IPS DF 6.9 (cell line): ENCODE measurements around the gene ETDA.

ENCODE experiments used
- DNase-seq: peaks from one replicate; pipeline ENCODE4 v3.0.0-alpha.2; 2013; ENCODE audit warnings: low read depth, low spot score
- H3K27ac ChIP-seq: one replicate; pipeline ENCODE4 v1.5.1; 2013; ENCODE audit warnings: low read length, control low read depth
- H3K27me3 ChIP-seq: 2 replicates; pipeline ENCODE4 v1.6.1; 2013; ENCODE audit warnings: mild to moderate bottlenecking, low read length; ENCODE audit not compliant: control insufficient read depth, insufficient read depth
- H3K36me3 ChIP-seq: 2 replicates; pipeline ENCODE4 v1.6.1; 2013; ENCODE audit warnings: low read length; ENCODE audit not compliant: control insufficient read depth, insufficient read depth
- H3K4me1 ChIP-seq: 2 replicates; pipeline ENCODE4 v1.6.1; 2013; ENCODE audit warnings: low read length; ENCODE audit not compliant: control insufficient read depth, insufficient read depth
- H3K4me3 ChIP-seq: 2 replicates; pipeline ENCODE4 v1.5.1; 2013; ENCODE audit warnings: mild to moderate bottlenecking, low read length
- H3K9me3 ChIP-seq: 2 replicates; pipeline ENCODE4 v1.6.1; 2013; ENCODE audit warnings: low read length, inconsistent platforms; ENCODE audit not compliant: control insufficient read depth, insufficient read depth
- WGBS: extraction: QIAGEN DNeasy Blood & Tissue Kit; methylation state at CpG from one replicate; pipeline ENCODE4 v1.1.7; 2013; ENCODE audit warnings: mixed read lengths, missing lambda C conversion rate; ENCODE audit not compliant: insufficient read length, insufficient coverage; 5-methylcytosine and 5-hydroxymethylcytosine counted together

ETDA gene

DNA sequence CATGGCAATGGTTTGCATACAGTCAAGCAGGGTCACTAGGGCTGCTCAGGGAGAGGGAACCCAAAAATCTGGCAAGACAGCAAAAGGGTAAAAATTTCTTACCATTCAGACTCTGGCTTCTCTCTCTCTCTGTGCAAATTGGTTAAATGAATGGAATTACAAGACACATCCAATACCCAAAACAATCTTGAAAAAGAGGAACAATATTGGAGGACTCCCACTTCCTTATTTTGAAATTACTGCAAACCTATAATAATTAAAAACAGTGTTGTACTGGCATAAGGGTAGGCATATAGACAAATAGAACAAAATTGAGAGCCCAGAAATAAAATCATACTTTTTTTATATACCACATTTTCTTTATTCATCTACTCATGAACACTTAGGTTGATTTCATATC, 24.1 kb downstream of the ETDA start:
- Histone ChIP-seq H3K27ac (no peak overlapping the region), H3K36me3 (no peaks in the 10 kb centered on the region), H3K4me1 (no peaks in the 10 kb centered on the region), H3K4me3 (no peak overlapping the region), H3K9me3 (no peaks in the 10 kb centered on the region), H3K27me3 (no peaks in the 10 kb centered on the region)
- no peak for DNase-seq

DNA sequence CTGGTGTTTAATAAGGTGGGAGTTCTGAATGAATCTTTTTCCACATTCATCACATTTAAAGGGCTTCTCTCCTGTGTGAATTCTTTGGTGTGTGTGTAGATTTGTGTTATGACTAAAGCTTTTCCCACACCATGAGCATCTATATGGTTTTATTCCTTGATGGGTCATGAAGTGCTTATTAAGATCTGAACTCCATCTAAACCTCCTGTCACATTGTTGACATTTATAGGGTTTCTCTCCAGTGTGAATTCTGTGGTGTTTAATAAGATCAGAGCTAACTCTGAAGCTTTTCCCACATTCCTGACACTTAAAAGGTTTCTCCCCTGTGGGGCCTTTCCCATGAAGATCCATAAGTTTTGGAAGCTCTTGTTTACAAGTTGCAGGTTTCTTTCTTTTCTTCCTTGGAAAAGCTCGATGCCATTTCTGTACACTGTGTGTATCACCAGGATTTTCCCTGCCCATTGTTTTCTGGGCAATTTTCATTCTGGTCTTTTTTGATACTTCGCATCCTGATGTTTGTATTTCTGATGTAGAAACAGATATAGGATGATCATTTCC, 35.5 kb downstream of the ETDA start:
- DNase-seq, result no peak
- no CpG with 5 or more reads among the region's 2 CpGs for WGBS
- no peak overlapping the region for H3K27ac ChIP-seq

DNA sequence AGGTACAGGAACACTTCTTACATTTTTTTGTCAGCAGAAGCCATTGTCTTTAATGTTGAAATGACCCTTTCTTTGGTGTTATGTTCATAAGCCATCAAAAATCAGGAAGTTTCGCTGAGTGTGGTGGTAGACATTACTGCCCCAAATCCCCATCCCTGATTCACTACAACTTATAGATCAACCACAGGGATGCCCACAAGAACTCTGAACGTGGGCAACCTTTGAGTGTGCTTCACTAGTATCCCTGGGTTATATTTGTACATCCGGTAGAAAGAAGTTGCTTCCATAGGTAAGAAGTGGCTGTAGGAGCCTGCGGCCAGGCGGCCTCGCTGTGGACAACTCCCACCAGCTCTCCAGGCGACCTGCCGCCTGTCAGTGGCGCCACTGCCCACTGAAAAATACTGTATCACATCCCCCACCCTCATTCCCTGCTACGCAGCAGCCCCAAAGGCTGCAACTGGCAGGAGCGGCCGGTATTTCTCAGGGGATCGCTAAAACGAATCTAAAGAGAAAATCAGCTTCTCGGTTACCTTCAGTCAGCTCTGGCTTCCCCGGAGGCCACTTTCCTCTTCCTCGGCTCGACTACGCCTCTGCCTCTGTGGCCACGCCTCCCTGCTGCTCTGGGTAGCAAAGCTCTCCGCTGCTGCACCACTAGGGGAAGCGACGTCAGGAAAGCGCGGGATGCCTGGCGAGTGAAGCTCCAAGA, 43.5 kb downstream of the ETDA start:
- DNase-seq, result no peak
- Histone ChIP-seq H3K27me3 (no peaks in the 10 kb centered on the region), H3K4me3 (peak overlapping the region; percentile 35; the same call in 1 of the 2 replicates), H3K27ac (no peak overlapping the region), H3K36me3 (no peaks in the 10 kb centered on the region), H3K4me1 (no peaks in the 10 kb centered on the region; the same call in 1 of the 2 replicates), H3K9me3 (no peaks in the 10 kb centered on the region)
- WGBS, result no CpG with 5 or more reads among the region's 26 CpGs

More for the DNA sequence above, 35.5 kb downstream of the ETDA start:
- H3K27me3 ChIP-seq, result no peaks in the 10 kb centered on the region
- H3K4me1 ChIP-seq, result no peaks in the 10 kb centered on the region
- no peaks in the 10 kb centered on the region for H3K36me3 ChIP-seq
- H3K9me3 ChIP-seq, result peaks cover 2% of the 10 kb centered on the region
- H3K4me3 ChIP-seq, result no peak overlapping the region

DNA sequence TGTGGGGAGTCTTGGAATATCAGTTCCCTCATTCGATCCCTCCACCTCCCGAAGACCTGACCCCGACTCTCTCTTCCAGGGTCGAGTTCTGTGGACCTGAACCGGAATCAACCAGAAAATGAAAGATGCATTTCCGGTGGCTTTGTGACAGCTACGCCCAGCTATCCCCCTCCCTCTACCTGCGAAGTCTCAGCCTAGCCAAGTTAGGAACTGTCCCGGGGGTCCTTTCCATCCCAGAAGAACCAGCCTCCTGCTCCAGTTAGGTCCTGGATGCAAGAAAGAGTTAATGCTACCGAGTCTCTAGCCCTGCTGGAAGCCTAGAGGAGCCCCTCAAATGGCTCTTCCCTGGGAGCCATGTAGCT, 44.1 kb downstream of the ETDA start:
- no peak overlapping the region for H3K27ac ChIP-seq
- WGBS, result no CpG with 5 or more reads among the region's 10 CpGs
- no peaks in the 10 kb centered on the region for H3K36me3 ChIP-seq
- peak overlapping the region; percentile 35; the same call in 1 of the 2 replicates for H3K4me3 ChIP-seq
- no peaks in the 10 kb centered on the region; the same call in 1 of the 2 replicates for H3K4me1 ChIP-seq
- no peaks in the 10 kb centered on the region for H3K9me3 ChIP-seq
- H3K27me3 ChIP-seq, result no peaks in the 10 kb centered on the region
- DNase-seq, result no peak

DNA sequence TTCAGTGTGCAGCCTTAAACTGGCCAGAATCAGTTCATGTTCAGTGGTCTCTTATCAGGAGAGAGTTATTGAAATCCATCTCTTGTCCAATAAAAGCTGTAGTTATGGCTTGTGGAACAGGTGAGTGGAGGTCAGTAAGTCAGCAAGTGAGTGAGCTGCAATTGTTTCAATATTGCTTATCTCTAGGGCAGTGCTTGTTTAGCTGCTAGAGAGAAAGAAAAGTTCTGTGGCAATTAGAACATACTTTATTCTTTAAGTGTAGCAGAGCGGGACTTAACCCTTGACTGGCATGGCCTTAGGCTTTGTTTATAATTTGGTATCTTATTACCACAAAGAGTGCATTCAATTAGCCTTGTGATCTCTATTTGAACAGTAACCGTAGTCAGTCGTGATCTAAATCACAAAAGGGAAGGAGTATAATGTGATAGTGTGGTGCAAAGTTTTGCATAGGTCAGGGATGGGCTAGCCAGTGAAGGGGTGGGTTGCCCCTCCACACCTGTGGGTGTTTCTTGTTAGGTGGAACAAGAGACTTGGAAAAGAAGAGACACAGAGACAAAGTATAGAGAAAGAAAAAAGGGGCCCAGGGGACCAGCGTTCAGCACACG, 50.5 kb downstream of the ETDA start:
- no peak overlapping the region for H3K27ac ChIP-seq
- WGBS, result no CpG with 5 or more reads among the region's 5 CpGs
- H3K9me3 ChIP-seq, result no peaks in the 10 kb centered on the region
- no peak overlapping the region for H3K4me3 ChIP-seq
- peaks cover 2% of the 10 kb centered on the region; the same call in 1 of the 2 replicates for H3K4me1 ChIP-seq
- no peak for DNase-seq
- no peaks in the 10 kb centered on the region for H3K27me3 ChIP-seq
- H3K36me3 ChIP-seq, result no peaks in the 10 kb centered on the region
